Glutamatergic neuron (in vitro differentiated cells): ENCODE results near the gene SYT13. TPM values are rescaled to one million over a fixed set of nuclear protein-coding genes. Genes with fewer than 3 reads are reported as not detected.

Source experiments
- DNase-seq: peaks from one replicate; pipeline ENCODE4 v3.0.0; 2022
- H3K27ac Mint-ChIP-seq: one replicate; pipeline ENCODE4 v1.8.0; 2020; ENCODE audit warnings: mild to moderate bottlenecking, mixed read lengths, inconsistent platforms; ENCODE audit not compliant: unreplicated experiment
- H3K27me3 Mint-ChIP-seq: one replicate; pipeline ENCODE4 v1.8.0; 2020; ENCODE audit warnings: mild to moderate bottlenecking, moderate library complexity, mixed read lengths, inconsistent platforms; ENCODE audit not compliant: unreplicated experiment
- H3K36me3 Mint-ChIP-seq: one replicate; pipeline ENCODE4 v1.8.0; 2020; ENCODE audit warnings: mild to moderate bottlenecking, mixed read lengths, inconsistent platforms; ENCODE audit not compliant: unreplicated experiment
- H3K4me1 Mint-ChIP-seq: one replicate; pipeline ENCODE4 v1.8.0; 2020; ENCODE audit warnings: mild to moderate bottlenecking, low read depth, mixed read lengths, inconsistent platforms; ENCODE audit not compliant: unreplicated experiment
- H3K4me3 Mint-ChIP-seq: one replicate; pipeline ENCODE4 v1.8.0; 2020; ENCODE audit warnings: mild to moderate bottlenecking, mixed read lengths, inconsistent platforms; ENCODE audit not compliant: unreplicated experiment
- H3K9me3 Mint-ChIP-seq: one replicate; pipeline ENCODE4 v1.8.0; 2020; ENCODE audit warnings: mild to moderate bottlenecking, moderate library complexity, mixed read lengths, inconsistent platforms; ENCODE audit not compliant: unreplicated experiment
- CTCF ChIP-seq: fragments of 200-600 bp; sonication (generic); IDR thresholded peaks from one replicate; pipeline ENCODE4 v1.5.0; 2021; ENCODE audit not compliant: partially characterized antibody, unreplicated experiment
- long read RNA-seq: library from polyadenylated mRNA; unstranded; transcript quantifications from one replicate; pipeline ENCODE4 v2.0.0, GENCODE V29; 2020; ENCODE audit not compliant: unreplicated experiment
- total RNA-seq: library from RNA; stranded (reverse); fragmentation: NEBNext Ultra II Directional; extraction: Animal tissue kit (Norgen Biotek cat#: 25700); gene quantifications from one replicate; pipeline ENCODE4 v1.2.1, GENCODE V29; 2021; ENCODE audit not compliant: unreplicated experiment

The SYT13 gene
- total RNA-seq, result 7.5 TPM
- long read RNA-seq, result 0 reads

GRCh38 chr11:45285930-45286632, at the start of gene SYT13:
TSS of gene SYT13 (minus strand) at chr11:45286341. CDS start at chr11:45286207, 134 bp downstream.
- Mint-ChIP-seq H3K27me3 (peaks cover 20% of the 10 kb centered on the region), H3K4me3 (peak within 1 kb of the TSS; percentile 91), H3K4me1 (peaks cover 15% of the 10 kb centered on the region), H3K27ac (peak within 1 kb of the TSS; percentile 57), H3K36me3 (peaks cover 6% of the 10 kb centered on the region), H3K9me3 (peaks cover 10% of the 10 kb centered on the region)
- TF ChIP-seq CTCF, result no peak
- peak; percentile 72 for DNase-seq

- no peak for TF ChIP-seq CTCF
- DNase-seq, result no peak
- no peak overlapping the region for H3K27ac Mint-ChIP-seq
- H3K27me3 Mint-ChIP-seq, result peaks cover 7% of the 10 kb centered on the region
- H3K4me3 Mint-ChIP-seq, result no peak overlapping the region
- H3K4me1 Mint-ChIP-seq, result peaks cover 35% of the 10 kb centered on the region
- H3K36me3 Mint-ChIP-seq, result no peaks in the 10 kb centered on the region
- peaks cover 10% of the 10 kb centered on the region for H3K9me3 Mint-ChIP-seq
These were observed 49.3 kb upstream of the SYT13 start for GRCh38 chr11:45335434-45335833.

- Mint-ChIP-seq H3K9me3 (peaks cover 10% of the 10 kb centered on the region), H3K4me3 (peak overlapping the region; percentile 13), H3K27me3 (peaks cover 7% of the 10 kb centered on the region), H3K36me3 (no peaks in the 10 kb centered on the region), H3K4me1 (peaks cover 29% of the 10 kb centered on the region), H3K27ac (peak overlapping the region; percentile 75)
- DNase-seq, result no peak
- no peak for TF ChIP-seq CTCF
These were observed 48.7 kb upstream of the SYT13 start for GRCh38 chr11:45334836-45335235.

GRCh38 chr11:45334410-45334809, 48.3 kb upstream of the SYT13 start:
- H3K4me3 Mint-ChIP-seq, result peak overlapping the region; percentile 13
- no peak for DNase-seq
- H3K36me3 Mint-ChIP-seq, result no peaks in the 10 kb centered on the region
- no peak overlapping the region for H3K27ac Mint-ChIP-seq
- H3K4me1 Mint-ChIP-seq, result peaks cover 27% of the 10 kb centered on the region
- peaks cover 7% of the 10 kb centered on the region for H3K27me3 Mint-ChIP-seq
- H3K9me3 Mint-ChIP-seq, result peaks cover 10% of the 10 kb centered on the region
- TF ChIP-seq CTCF, result no peak
